HepG2 (cell line): ENCODE measurements around the gene MILR1.

Experiments used
- ARNT ChIP-seq: fragments of 450-650 bp; IDR thresholded peaks from 2 replicates; pipeline ENCODE4 v1.6.1; 2017
- CTCF ChIP-seq: sonication (generic); formaldehyde crosslinking; IDR thresholded peaks from 2 replicates; pipeline ENCODE4 v1.5.0; 2020; ENCODE audit warnings: mild to moderate bottlenecking, missing genetic modification reagents, moderate library complexity
- ETV6 ChIP-seq: sonication (generic); formaldehyde crosslinking; conservative IDR thresholded peaks from 2 replicates; pipeline ENCODE4 v1.4.0; 2020; ENCODE audit warnings: missing genetic modification reagents
- GABPA ChIP-seq, 2 experiments: IDR thresholded peaks; 2 replicates each; pipeline ENCODE4 v1.6.1; 2011 to 2016; ENCODE audit warnings: low read depth in 2 of 2, low read length in 1 of 2, missing biosample characterization in 1 of 2, missing genetic modification characterization in 1 of 2
- HCFC1 ChIP-seq: fragments of 150-350 bp; IDR thresholded peaks from 2 replicates; pipeline ENCODE4 v1.6.1; 2014; ENCODE audit warnings: low read depth, low read length
- IRF1 ChIP-seq: sonication (generic); formaldehyde crosslinking; IDR thresholded peaks from 2 replicates; pipeline ENCODE4 v1.4.0; 2020; ENCODE audit warnings: low read depth, mild to moderate bottlenecking, missing genetic modification reagents
- PATZ1 ChIP-seq: sonication (generic); formaldehyde crosslinking; IDR thresholded peaks from 2 replicates; pipeline ENCODE4 v1.4.0; 2020; ENCODE audit warnings: missing genetic modification reagents
- PLSCR1 ChIP-seq: sonication (generic); formaldehyde crosslinking; IDR thresholded peaks from 2 replicates; pipeline ENCODE4 v1.5.0; 2020; ENCODE audit warnings: missing genetic modification reagents, mild to moderate bottlenecking, borderline replicate concordance
- SMARCE1 ChIP-seq: fragments of 450-650 bp; IDR thresholded peaks from 2 replicates; pipeline ENCODE4 v1.6.1; 2017; ENCODE audit warnings: borderline replicate concordance
- SMC3 ChIP-seq: IDR thresholded peaks from 2 replicates; pipeline ENCODE4 v1.6.1; 2011; ENCODE audit warnings: low read length, improper control_type of control experiment
- ZBTB10 ChIP-seq: sonication (generic); formaldehyde crosslinking; IDR thresholded peaks from 2 replicates; pipeline ENCODE4 v1.4.0; 2020; ENCODE audit warnings: missing genetic modification reagents, borderline replicate concordance
- ZNF607 ChIP-seq: sonication (generic); formaldehyde crosslinking; IDR thresholded peaks from 2 replicates; pipeline ENCODE4 v1.5.1; 2020; ENCODE audit warnings: missing genetic modification reagents, mild to moderate bottlenecking, borderline replicate concordance
- ZNF841 ChIP-seq: sonication (generic); formaldehyde crosslinking; IDR thresholded peaks from 2 replicates; pipeline ENCODE4 v1.8.1; 2023; ENCODE audit warnings: missing genetic modification reagents, borderline replicate concordance
- ZSCAN20 ChIP-seq: sonication (generic); formaldehyde crosslinking; IDR thresholded peaks from 2 replicates; pipeline ENCODE4 v1.4.0; 2020; ENCODE audit warnings: missing genetic modification reagents, mild to moderate bottlenecking, borderline replicate concordance

GRCh38 chr17:64496348-64496785 lies 47.5 kb downstream of the MILR1 start:
- TF ChIP-seq IRF1 (CRISPR knock-in tag) (no peak), ZSCAN20 (CRISPR knock-in tag) (no peak; the same call in 1 of the 2 replicates), ZNF607 (CRISPR knock-in tag) (no peak), SMC3 (no peak), CTCF (CRISPR knock-in tag) (no peak), PLSCR1 (CRISPR knock-in tag) (no peak), SMARCE1 (no peak), ETV6 (CRISPR knock-in tag) (no peak), GABPA (IDR thresholded peaks at IDR 0.05; ENCODE audit: low read depth, low read length) (no peak), GABPA (CRISPR knock-in tag; IDR thresholded peaks at IDR 0.05; ENCODE audit: low read depth) (no peak), PATZ1 (CRISPR knock-in tag) (no peak), ZNF841 (CRISPR knock-in tag) (no peak), ZBTB10 (CRISPR knock-in tag) (no peak), HCFC1 (no peak), ARNT (no peak)
